Smooth muscle cell (in vitro differentiated cells): ENCODE measurements around the gene PRKCA. TPM values are rescaled to one million over a fixed set of nuclear protein-coding genes. Genes with fewer than 3 reads are reported as not detected.
A peak's percentile ranks its signal among the peaks of the same experiment; 100 is the strongest.

Source experiments
- DNase-seq: peaks from one replicate; lab custom pipeline; 2025; ENCODE audit not compliant: unreplicated experiment; lab: John Stamatoyannopoulos, UW
- H2AFZ ChIP-seq: fragments of 200-600 bp; sonication (generic); 2 replicates; pipeline ENCODE4 v1.6.0; 2016; ENCODE audit warnings: antibody characterized with exemption, low read depth, mild to moderate bottlenecking
- H3F3A ChIP-seq: fragments of 200-600 bp; sonication (generic); 2 replicates; pipeline ENCODE4 v1.6.0; 2017; ENCODE audit warnings: antibody characterized with exemption, low read depth
- H3K27ac ChIP-seq: fragments of 200-600 bp; sonication (generic); 2 replicates; pipeline ENCODE4 v1.5.1; 2016; ENCODE audit warnings: low read depth, mild to moderate bottlenecking
- H3K27me3 ChIP-seq: fragments of 200-600 bp; sonication (generic); 2 replicates; pipeline ENCODE4 v1.6.1; 2016; ENCODE audit warnings: low read depth, mild to moderate bottlenecking
- H3K36me3 ChIP-seq: fragments of 200-600 bp; sonication (generic); 2 replicates; pipeline ENCODE4 v1.5.1; 2016; ENCODE audit warnings: low read depth
- H3K4me1 ChIP-seq: fragments of 200-600 bp; sonication (generic); 2 replicates; pipeline ENCODE4 v1.5.1; 2016; ENCODE audit warnings: low read depth
- H3K4me2 ChIP-seq: fragments of 200-600 bp; sonication (generic); 2 replicates; pipeline ENCODE4 v1.6.0; 2016; ENCODE audit warnings: mild to moderate bottlenecking
- H3K4me3 ChIP-seq: fragments of 200-600 bp; sonication (generic); 2 replicates; pipeline ENCODE4 v1.5.1; 2016; ENCODE audit warnings: mild to moderate bottlenecking
- H3K79me2 ChIP-seq: fragments of 200-600 bp; sonication (generic); 2 replicates; pipeline ENCODE4 v1.6.0; 2016; ENCODE audit warnings: low read depth, mild to moderate bottlenecking
- H3K9ac ChIP-seq: fragments of 200-600 bp; sonication (generic); 2 replicates; pipeline ENCODE4 v1.6.0; 2016; ENCODE audit warnings: low read depth
- H3K9me3 ChIP-seq: fragments of 200-600 bp; sonication (generic); replicated peaks from 2 replicates; pipeline ENCODE4 v1.5.1; 2016; ENCODE audit warnings: low read depth
- H4K20me1 ChIP-seq: fragments of 200-600 bp; sonication (generic); 2 replicates; pipeline ENCODE4 v1.6.0; 2016; ENCODE audit warnings: low read depth
- CTCF ChIP-seq: fragments of 200-600 bp; sonication (generic); IDR thresholded peaks from 2 replicates; pipeline ENCODE4 v1.5.1; 2017; ENCODE audit warnings: borderline replicate concordance, mild to moderate bottlenecking, antibody characterized with exemption; ENCODE audit not compliant: insufficient read depth, poor library complexity, severe bottlenecking
- WGBS: methylation state at CpG from one replicate; pipeline ENCODE4 v1.1.7; 2016; ENCODE audit warnings: low lambda C conversion rate; 5-methylcytosine and 5-hydroxymethylcytosine counted together
- polyA plus RNA-seq: library from polyadenylated mRNA; unstranded; fragments of >200 nt; fragmentation: Nextera tagmentation; extraction: Ambion mirVana; gene quantifications from 2 replicates; pipeline ENCODE4 v1.2.1, GENCODE V29; 2016
- total RNA-seq: library from RNA; depleted of rRNA; stranded (reverse); fragments of >200 nt; gene quantifications from 2 replicates; pipeline ENCODE4 v1.2.3, GENCODE V29; 2014

The PRKCA gene
- total and polyA plus RNA-seq, 2 experiments from 2014 or later: 0.78 to 7.1 TPM

DNA sequence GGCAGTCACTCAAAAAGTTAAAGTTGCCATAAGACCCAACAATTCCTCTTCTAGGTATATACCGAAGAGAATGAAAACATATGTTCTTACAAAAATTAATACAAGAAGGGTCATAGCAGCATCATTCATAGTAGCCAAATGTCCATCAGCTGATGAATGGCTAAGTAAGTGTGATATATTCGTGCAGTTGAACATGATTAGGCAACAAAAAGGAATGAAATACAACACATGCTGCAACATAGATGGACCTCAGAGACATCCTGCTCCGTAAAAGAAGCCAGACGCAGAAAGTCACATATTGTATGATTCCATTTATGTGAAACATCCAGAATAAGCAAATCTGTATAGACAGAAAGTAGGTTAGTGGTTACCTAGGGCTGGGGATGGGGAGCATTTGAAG is 303.1 kb downstream of the PRKCA start:
- Histone ChIP-seq H3K9ac (no peak overlapping the region), H3K27me3 (no peaks in the 10 kb centered on the region), H3K9me3 (no peaks in the 10 kb centered on the region), H3K79me2 (no peaks in the 10 kb centered on the region), H2AFZ (no peak overlapping the region), H3K4me3 (no peak overlapping the region), H3F3A (no peaks in the 10 kb centered on the region), H4K20me1 (no peaks in the 10 kb centered on the region), H3K36me3 (no peaks in the 10 kb centered on the region), H3K27ac (no peak overlapping the region), H3K4me1 (no peaks in the 10 kb centered on the region), H3K4me2 (no peak overlapping the region)
- WGBS: 84% methylated on average over 4 of the region's 4 CpGs
- no peak for TF ChIP-seq CTCF
- DNase-seq: no peak

- Histone ChIP-seq H2AFZ (no peak overlapping the region), H3K4me1 (no peaks in the 10 kb centered on the region), H3K9me3 (no peaks in the 10 kb centered on the region), H3K9ac (no peak overlapping the region), H3K27me3 (no peaks in the 10 kb centered on the region), H3F3A (no peaks in the 10 kb centered on the region), H3K79me2 (no peaks in the 10 kb centered on the region), H3K4me3 (peak overlapping the region; percentile 23), H3K4me2 (peak overlapping the region; percentile 39), H3K36me3 (no peaks in the 10 kb centered on the region), H3K27ac (no peak overlapping the region), H4K20me1 (no peaks in the 10 kb centered on the region)
- 60% methylated on average over 9 of the region's 9 CpGs for WGBS
- DNase-seq: no peak
- TF ChIP-seq CTCF: no peak
Observed at GRCh38 chr17:66610361-66611133, 308.1 kb downstream of the PRKCA start.

- Histone ChIP-seq H3K27me3 (no peaks in the 10 kb centered on the region), H3F3A (no peaks in the 10 kb centered on the region), H2AFZ (no peak overlapping the region), H3K4me1 (no peaks in the 10 kb centered on the region), H3K9me3 (no peaks in the 10 kb centered on the region), H3K79me2 (no peaks in the 10 kb centered on the region), H3K9ac (no peak overlapping the region), H3K36me3 (no peaks in the 10 kb centered on the region), H3K4me3 (no peak overlapping the region), H3K27ac (no peak overlapping the region), H3K4me2 (no peak overlapping the region), H4K20me1 (no peaks in the 10 kb centered on the region)
- TF ChIP-seq CTCF: no peak
- no peak for DNase-seq
Observed at GRCh38 chr17:66611397-66611796, 309.0 kb downstream of the PRKCA start.

DNA sequence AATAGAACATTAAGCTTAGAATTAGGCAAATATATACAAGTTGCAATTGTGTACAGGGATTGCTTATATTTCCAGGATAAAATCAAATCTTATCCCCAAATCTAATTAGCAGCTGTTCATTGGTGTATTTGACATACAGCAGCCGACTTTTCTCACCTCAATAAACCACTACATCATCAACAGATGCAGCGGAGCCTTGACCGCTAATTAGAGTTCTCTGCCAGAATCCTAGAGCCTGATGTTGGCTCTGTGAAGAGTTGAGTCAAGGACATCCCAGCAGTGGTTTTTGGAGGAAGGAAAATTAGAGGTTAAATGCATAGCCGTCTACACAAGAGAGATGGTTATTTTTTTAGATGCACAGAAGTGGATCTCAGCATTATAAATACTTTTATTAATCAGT is 310.6 kb downstream of the PRKCA start:
- H2AFZ ChIP-seq: no peak overlapping the region
- TF ChIP-seq CTCF: no peak
- H3K36me3 ChIP-seq: no peaks in the 10 kb centered on the region

More for the DNA sequence above, 310.6 kb downstream of the PRKCA start:
- Histone ChIP-seq H3K9ac (no peak overlapping the region), H3K27ac (no peak overlapping the region), H3K79me2 (no peaks in the 10 kb centered on the region), H3K27me3 (no peaks in the 10 kb centered on the region), H3K4me1 (no peaks in the 10 kb centered on the region), H3K4me2 (no peak overlapping the region), H3K4me3 (no peak overlapping the region), H3F3A (no peaks in the 10 kb centered on the region), H4K20me1 (no peaks in the 10 kb centered on the region), H3K9me3 (no peaks in the 10 kb centered on the region)
- WGBS: 81% methylated on average over 4 of the region's 4 CpGs
- no peak for DNase-seq
